Peyer's patch (tissue), 4 donors: ENCODE data around the gene VAV1. TPM values are rescaled to one million over a fixed set of nuclear protein-coding genes. Genes with fewer than 3 reads are reported as not detected.
A peak's percentile ranks its signal among the peaks of the same experiment; 100 is the strongest.
"Not testable (repeated sequence)": the region's sequence is repeated elsewhere in the genome, so short reads cannot be mapped to it uniquely, and the experiment has no call there.

Source experiments
- DNase-seq, 3 donors: peaks; one replicate each; pipeline ENCODE4 v3.0.0-alpha.2; 2017 to 2019
- H3K27ac ChIP-seq, 4 donors: fragments of 200-600 bp; sonication (generic); one replicate each; pipeline ENCODE4 v1.5.1; 2016 to 2019
- H3K27me3 ChIP-seq, 2 donors: fragments of 200-600 bp; sonication (generic); one replicate each; pipeline ENCODE4 v1.5.1; 2019
- H3K36me3 ChIP-seq, 3 donors: fragments of 200-600 bp; sonication (generic); one replicate each; pipeline ENCODE4 v1.5.1; 2016 to 2019
- H3K4me1 ChIP-seq, 4 donors: fragments of 200-600 bp; sonication (generic); one replicate each; pipeline ENCODE4 v1.5.1; 2016 to 2019
- H3K4me3 ChIP-seq, 4 donors: fragments of 200-600 bp; sonication (generic); 1 replicate in 3 of 4; 2 replicates in 1 of 4; pipeline ENCODE4 v1.5.1; 2016 to 2019; ENCODE audit warnings: mild to moderate bottlenecking in 1 of 4
- H3K9me3 ChIP-seq, 4 donors: fragments of 200-600 bp; sonication (generic); one replicate each; pipeline ENCODE4 v1.5.1; 2016 to 2019; ENCODE audit warnings: mild to moderate bottlenecking in 1 of 4
- POLR2A ChIP-seq, 2 donors: fragments of 450-650 bp; IDR thresholded peaks; one replicate each; pipeline ENCODE4 v1.5.1; 2017; ENCODE audit warnings: antibody characterized with exemption in 2 of 2, mild to moderate bottlenecking in 2 of 2, moderate library complexity in 2 of 2
- total RNA-seq, 4 donors: library from RNA; depleted of rRNA; stranded (reverse); fragments of >200 nt; gene quantifications; one replicate each; pipeline ENCODE4 v1.1.0, GENCODE V29; 2016
- TF ChIP-seq, protein P1 (sequence below), 6 experiments: fragments of 450-650 bp in 4 of 6; fragments of 200-600 bp in 2 of 6; sonication (generic) in 1 of 6; IDR thresholded peaks; one replicate each; pipeline ENCODE4 v1.5.1; 2017 to 2019; ENCODE audit warnings: antibody characterized with exemption in 6 of 6, mild to moderate bottlenecking in 3 of 6, moderate library complexity in 1 of 6

The VAV1 gene
- total RNA-seq, 4 donors from 2014 or later: 7.0 to 57.8 (median 7.7) TPM

DNA sequence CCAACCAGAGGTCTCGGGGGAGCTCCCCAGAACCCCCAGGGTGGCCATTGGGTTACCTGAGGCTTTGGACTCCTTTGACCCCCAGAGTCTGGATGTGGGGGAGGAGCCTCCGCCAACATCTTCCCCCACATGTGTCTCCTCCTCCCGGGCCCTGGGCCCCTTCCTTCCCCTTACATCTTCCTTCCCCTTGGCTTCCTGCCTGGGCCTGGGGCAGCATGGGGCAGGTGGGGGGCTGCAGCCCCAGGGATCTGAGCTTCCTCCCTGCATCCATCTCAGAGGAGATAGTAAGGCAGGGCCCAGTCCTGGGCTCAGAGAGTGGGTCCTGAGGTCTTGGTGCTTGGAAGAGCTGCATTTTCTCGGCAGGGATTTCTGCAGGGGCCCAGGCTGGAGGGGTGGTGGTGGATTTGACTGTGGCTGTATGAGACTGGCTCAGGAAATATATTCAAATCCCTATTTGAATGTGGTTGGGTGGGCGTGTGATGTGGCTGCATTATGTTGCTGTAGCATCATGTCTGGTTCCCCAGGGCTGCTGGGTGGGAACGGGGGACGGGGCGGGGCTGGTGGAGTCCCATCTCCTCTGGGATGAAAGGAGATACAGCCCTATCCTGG, 919 bp downstream of the VAV1 start:
- Histone ChIP-seq H3K36me3 (no peaks in the 10 kb centered on the region), H3K27me3 (no peaks in the 10 kb centered on the region), H3K4me1 (peaks cover 0 to 11% (median under 1%) of the 10 kb centered on the region in 4 donors), H3K4me3 (peak overlapping the region; percentile 58 to 81 (median 70)), H3K27ac (peak overlapping the region; percentile 66 to 90 (median 74)), H3K9me3 (no peaks in the 10 kb centered on the region)
- TF ChIP-seq, protein P1, sequence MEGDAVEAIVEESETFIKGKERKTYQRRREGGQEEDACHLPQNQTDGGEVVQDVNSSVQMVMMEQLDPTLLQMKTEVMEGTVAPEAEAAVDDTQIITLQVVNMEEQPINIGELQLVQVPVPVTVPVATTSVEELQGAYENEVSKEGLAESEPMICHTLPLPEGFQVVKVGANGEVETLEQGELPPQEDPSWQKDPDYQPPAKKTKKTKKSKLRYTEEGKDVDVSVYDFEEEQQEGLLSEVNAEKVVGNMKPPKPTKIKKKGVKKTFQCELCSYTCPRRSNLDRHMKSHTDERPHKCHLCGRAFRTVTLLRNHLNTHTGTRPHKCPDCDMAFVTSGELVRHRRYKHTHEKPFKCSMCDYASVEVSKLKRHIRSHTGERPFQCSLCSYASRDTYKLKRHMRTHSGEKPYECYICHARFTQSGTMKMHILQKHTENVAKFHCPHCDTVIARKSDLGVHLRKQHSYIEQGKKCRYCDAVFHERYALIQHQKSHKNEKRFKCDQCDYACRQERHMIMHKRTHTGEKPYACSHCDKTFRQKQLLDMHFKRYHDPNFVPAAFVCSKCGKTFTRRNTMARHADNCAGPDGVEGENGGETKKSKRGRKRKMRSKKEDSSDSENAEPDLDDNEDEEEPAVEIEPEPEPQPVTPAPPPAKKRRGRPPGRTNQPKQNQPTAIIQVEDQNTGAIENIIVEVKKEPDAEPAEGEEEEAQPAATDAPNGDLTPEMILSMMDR (IDR thresholded peaks at IDR 0.05): no peak
- TF ChIP-seq POLR2A (IDR thresholded peaks at IDR 0.05): no peak
- DNase-seq: peak in 2 of 3 donors; percentile 85 to 86

DNA sequence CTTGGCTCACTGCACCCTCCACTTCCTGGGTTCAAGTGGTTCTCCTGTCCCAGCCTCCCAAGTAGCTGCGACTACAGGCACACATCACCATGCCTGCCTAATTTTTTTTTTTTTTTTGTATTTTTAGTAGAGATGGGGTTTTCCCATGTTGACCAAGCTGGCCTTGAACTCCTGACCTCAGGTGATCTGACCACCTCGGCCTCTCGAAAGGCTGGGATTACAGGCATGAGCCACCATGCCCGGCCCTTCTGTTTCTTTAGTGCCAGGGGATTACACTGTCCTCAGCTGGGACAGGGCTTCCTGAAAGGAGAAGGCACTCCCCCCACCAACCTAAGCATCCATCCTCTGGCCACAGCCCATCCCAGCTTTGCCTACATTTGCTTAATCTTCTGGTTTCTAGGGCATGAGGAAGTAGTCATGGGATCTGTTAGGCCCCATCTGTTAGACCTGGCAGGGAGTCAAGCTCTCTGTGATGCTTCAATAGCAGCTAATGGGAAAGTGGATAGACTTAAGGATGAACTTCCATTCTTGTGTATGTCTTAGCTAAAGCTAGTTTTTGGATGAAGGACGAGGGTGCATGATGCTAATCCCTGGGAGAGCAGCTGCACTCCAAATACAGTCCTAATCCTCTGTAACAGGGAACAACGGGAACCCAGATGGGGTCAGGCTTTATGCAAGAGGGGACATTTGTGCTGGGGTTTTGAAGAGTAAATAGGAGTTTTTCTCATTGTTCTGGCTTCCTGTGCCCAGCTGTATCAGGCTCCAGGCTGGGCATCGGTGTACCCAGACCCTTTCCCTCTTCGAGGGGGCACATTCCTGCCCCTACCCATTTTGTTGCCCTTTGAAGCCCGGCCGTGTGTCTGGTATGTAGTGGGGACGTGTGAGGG, 2.6 kb downstream of the VAV1 start:
- Histone ChIP-seq H3K4me3 (no peak overlapping the region), H3K36me3 (no peaks in the 10 kb centered on the region), H3K4me1 (peaks cover 0 to 11% (median 0%) of the 10 kb centered on the region in 4 donors), H3K27me3 (no peaks in the 10 kb centered on the region), H3K27ac (peak overlapping the region in 1 of 4 donors; percentile 5), H3K9me3 (no peaks in the 10 kb centered on the region)
- TF ChIP-seq, protein P1 (IDR thresholded peaks at IDR 0.05): no peak
- no peak for TF ChIP-seq POLR2A (IDR thresholded peaks at IDR 0.05)
- DNase-seq: no peak

DNA sequence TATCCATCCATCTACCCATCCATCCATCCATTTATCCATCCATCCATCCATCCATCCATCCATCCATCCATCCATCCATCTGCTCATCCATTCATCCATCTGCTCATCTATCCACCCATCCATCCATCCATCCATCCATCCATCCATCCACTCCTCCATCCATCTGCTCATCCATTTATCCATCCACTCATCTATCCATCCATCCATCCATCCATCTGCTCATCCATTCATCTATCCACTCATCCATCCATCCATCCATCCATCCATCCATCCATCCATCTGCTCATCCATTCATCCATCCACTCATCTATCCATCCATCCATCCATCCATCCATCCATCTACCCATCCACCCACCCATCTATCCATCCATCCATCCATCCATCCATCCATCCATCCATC, 3.5 kb downstream of the VAV1 start:
- not testable (repeated sequence) for H3K4me3 ChIP-seq, DNase-seq, H3K36me3 ChIP-seq, H3K27ac ChIP-seq, H3K27me3 ChIP-seq, H3K9me3 ChIP-seq
- H3K4me1 ChIP-seq: peaks cover 0 to 11% (median 0%) of the 10 kb centered on the region in 4 donors

DNA sequence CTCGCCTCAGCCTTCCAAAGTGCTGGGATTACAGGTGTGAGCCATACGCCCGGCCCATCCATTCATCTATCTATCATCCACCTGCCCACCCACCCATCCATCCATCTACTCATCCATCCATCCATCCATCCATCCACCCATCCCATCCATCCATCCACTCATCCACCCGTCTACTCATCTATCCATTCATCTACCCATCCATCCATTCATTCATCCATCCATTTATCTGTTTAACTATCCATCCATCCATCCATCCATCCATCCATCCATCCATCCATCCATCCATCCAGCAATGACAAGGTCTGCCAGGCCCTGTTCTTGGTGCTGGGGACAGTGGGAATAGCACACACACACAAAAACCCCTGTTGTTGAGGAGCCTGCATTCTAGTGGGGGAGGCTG, 4.5 kb downstream of the VAV1 start:
- Histone ChIP-seq H3K4me3 (no peak overlapping the region), H3K27ac (no peak overlapping the region), H3K4me1 (peaks cover 0 to 11% (median 0%) of the 10 kb centered on the region in 4 donors), H3K36me3 (no peaks in the 10 kb centered on the region), H3K27me3 (no peaks in the 10 kb centered on the region), H3K9me3 (no peaks in the 10 kb centered on the region)
- no peak for TF ChIP-seq POLR2A (IDR thresholded peaks at IDR 0.05)
- DNase-seq: no peak

DNA sequence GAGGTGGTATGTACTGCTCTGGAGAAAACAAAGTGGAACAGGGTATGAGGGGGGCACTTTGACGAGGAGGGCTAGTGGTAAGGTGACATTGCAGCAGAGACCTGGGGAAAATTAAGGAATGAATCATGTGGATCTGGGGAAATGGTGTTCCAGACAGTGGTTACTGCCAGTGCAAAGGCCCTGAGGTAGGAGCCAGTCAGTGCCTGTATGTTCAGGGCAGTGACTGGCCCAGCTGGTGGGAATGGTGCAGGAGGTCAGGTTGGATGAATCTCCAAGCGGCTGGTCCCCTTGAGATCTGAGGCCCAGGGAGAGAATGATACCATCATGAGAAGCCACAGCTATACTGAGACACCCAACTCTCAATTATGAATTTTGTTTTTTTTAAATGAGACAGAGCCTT, 4.9 kb downstream of the VAV1 start:
- TF ChIP-seq, protein P1 (IDR thresholded peaks at IDR 0.05): no peak
- no peak for TF ChIP-seq POLR2A (IDR thresholded peaks at IDR 0.05)
- Histone ChIP-seq H3K4me3 (no peak overlapping the region), H3K27me3 (no peaks in the 10 kb centered on the region), H3K4me1 (peaks cover 0 to 11% (median 0%) of the 10 kb centered on the region in 4 donors), H3K27ac (no peak overlapping the region), H3K9me3 (no peaks in the 10 kb centered on the region), H3K36me3 (no peaks in the 10 kb centered on the region)
- no peak for DNase-seq

DNA sequence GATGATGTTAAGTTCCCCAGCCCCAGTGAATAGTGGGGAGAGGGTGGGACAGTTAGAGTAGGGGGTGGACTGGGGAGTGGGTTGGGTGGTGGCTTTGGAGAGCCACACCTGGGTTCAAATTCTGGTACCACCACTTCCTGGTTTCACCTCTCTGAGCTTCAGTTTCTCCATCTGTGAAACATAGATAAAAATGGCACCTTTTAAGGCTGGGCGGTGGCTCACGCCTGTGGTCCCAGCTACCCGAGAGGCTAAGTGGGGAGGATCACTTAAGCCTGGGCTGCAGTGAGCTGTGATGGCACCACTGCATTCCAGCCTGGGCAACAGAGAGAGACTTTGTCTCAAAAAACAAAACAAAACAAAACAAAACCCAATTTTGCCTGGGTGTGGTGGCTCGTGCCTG, 5.9 kb downstream of the VAV1 start:
- no peak overlapping the region for H3K4me3 ChIP-seq

More for the DNA sequence above, 5.9 kb downstream of the VAV1 start:
- no peak for TF ChIP-seq POLR2A (IDR thresholded peaks at IDR 0.05)
- TF ChIP-seq, protein P1 (IDR thresholded peaks at IDR 0.05): no peak
- no peak for DNase-seq
- Histone ChIP-seq H3K27me3 (no peaks in the 10 kb centered on the region), H3K36me3 (no peaks in the 10 kb centered on the region), H3K27ac (no peak overlapping the region), H3K4me1 (peaks cover 0 to 11% (median 0%) of the 10 kb centered on the region in 4 donors), H3K9me3 (no peaks in the 10 kb centered on the region)
